NCI-H446 treated with DMSO at 0.1 percent for 48 hours (cell line): Measurements from ENCODE around the gene ATG10.

Experiments
- DNase-seq: peaks from one replicate; lab custom pipeline; 2025; lab: John Stamatoyannopoulos, UW

ATG10 gene

GRCh38 chr5:82164977-82165713 lies 193.3 kb downstream of the ATG10 start:
- peak; percentile 77 for DNase-seq

- peak; percentile 96 for DNase-seq
These were observed 194.1 kb downstream of the ATG10 start for GRCh38 chr5:82165740-82166530.

DNA sequence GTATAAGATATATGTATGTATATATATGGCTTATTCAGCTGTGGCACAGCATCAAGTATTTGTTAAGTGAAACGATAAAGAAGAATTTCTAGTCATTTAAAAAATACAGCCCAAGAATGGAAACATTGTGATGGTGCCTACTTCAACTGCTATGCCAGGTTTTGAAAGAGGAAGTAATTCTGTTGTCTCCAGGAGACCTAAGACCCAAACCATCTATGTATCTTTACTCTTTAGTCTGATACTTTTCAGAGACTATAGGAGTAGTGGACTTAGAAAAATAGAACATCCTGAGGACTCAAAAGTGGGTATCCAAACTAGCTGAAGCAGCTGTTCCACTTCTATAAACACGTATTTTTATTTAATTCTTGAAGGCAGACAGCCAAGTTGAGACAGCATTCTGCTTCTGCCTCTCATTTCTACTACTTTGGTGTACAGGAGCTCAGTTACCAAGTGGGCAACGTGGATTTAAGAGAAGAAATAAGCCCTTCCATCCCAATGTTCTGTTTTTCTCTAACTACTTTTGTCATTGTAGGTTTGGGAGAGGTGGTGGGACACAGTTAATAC lies 195.6 kb downstream of the ATG10 start:
- DNase-seq: peak; percentile 20

- no peak for DNase-seq
These were observed 196.5 kb downstream of the ATG10 start for GRCh38 chr5:82168294-82168693.

GRCh38 chr5:82169892-82170291 lies 198.1 kb downstream of the ATG10 start:
- DNase-seq: no peak

DNA sequence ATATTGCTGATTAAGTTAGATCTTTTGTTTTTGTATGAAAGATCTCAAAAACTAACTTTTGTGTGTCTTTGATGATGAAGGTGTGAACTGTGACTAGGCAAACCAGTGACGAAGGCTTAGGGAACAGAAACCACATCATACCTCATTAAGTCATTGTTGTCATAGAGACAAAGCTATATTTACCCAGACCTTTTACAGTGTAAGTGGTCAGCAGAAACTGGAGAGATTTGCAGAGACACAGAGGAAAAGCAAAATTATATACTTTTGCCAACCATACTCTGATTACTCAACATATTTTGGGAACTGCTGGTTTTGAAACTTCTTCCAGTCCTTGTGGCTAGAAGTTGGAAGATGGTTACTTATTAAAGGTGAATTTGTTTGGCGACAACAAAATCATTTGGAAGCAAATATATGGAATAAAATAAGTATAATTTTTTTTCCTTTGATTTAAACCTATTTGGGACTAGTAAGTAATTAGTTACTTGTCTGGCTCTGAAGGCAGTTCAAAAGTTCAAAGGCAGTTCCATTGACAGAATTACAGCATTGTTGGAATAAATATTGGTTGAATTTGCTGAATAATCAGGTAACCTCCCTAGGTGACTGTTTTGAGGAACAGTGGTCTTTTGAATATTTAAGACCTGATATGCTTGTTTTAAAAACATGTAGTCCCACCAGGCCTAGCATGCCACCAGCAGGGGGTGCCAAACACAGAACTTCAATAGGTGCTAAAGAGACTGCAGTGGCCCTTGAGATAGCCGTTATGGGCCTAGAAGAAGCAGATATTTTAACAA lies 202.5 kb downstream of the ATG10 start:
- DNase-seq: no peak

- DNase-seq: no peak
These were observed 203.0 kb downstream of the ATG10 start for GRCh38 chr5:82174919-82175219.

DNA sequence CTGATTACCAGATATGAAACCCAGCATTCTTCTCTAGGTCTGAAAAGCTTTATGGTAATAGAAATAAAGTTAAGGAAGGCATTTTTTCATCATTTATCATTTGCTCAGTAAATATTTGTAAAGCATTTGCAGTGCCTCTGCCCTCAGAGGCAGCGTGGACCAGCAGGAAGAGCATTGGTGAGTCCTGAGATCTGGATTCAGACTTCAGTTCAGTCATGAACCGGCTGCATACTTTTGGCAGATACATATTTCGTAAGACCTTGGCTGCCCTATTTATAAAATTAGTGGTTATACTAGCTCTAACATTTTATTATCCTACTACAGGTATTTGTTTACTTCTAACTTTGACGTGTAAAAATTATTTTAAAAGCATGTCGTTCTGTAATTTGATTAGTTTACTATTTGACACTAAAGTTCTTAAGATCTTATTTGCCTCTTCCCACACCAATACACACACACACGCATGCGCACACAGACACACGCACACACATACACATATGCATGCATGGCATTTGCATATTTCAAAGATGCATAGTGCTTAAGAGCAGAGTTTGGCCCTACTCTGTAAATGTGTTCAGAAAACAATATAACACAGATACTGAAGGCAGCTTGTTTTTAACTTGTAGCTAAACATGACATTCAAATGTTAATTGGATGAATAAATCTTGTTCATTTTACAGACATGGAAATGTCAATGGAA lies 204.4 kb downstream of the ATG10 start:
- no peak for DNase-seq

GRCh38 chr5:82178378-82178777 lies 206.6 kb downstream of the ATG10 start:
- no peak for DNase-seq

DNA sequence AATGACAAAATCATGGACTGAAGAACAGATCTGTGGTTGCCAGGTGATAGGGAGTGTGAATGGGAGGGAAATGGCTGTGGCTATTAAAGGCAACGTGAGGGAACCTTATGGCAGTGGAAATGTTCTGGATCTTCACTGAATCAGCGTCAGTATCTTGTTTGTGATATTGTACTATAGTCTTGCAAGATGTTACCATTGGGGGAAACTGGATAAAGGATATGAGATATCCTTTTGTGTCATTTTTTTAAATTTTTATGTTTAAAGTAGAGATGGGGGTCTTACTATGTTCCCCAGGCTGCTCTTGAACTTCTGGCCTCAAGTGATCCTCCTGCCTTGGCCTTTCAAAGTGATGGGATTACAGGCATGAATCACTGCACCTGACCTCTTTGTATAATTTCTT lies 210.8 kb downstream of the ATG10 start:
- DNase-seq: no peak

GRCh38 chr5:82183828-82184227 lies 212.0 kb downstream of the ATG10 start:
- no peak for DNase-seq

GRCh38 chr5:82185851-82186250 lies 214.0 kb downstream of the ATG10 start:
- DNase-seq: no peak

GRCh38 chr5:82197550-82197949 lies 225.7 kb downstream of the ATG10 start:
- no peak for DNase-seq

DNA sequence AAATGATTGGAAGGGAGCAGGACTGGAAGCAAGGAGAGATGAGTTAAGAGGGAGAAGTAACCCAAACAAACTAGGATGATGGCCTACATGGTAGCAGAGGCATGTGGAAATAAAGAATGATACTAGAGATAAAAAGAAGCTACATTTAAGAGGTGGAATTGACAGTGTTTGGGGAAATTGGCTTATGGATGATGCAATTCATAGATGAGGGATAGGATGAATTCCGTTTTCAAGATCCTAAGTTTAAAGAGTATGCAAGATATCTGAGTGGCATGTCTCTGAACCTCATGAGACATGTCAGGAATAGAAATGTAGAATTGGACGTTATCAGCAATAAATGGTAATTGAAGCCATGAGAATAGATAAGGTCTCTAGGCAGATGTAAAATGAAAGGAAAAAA lies 232.7 kb downstream of the ATG10 start:
- no peak for DNase-seq

DNA sequence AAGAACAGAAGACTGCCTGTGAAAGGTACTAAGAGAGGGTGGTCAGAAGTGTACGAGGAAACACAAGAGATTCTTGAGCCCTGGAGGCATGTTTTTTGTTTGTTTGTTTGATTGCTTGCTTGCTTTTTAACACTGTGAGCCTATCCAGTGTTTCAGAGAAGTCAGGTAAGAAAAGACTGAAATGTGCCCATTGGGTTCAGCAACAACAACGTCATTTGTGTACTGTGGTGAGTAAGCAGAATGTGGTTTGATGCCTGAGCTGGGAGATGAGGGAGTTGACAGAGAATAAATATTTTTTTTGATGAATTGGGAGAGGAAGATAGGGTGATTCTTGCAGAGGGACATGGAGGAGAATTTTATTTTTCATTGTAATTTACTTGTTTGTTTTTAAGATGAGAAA lies 233.2 kb downstream of the ATG10 start:
- no peak for DNase-seq

DNA sequence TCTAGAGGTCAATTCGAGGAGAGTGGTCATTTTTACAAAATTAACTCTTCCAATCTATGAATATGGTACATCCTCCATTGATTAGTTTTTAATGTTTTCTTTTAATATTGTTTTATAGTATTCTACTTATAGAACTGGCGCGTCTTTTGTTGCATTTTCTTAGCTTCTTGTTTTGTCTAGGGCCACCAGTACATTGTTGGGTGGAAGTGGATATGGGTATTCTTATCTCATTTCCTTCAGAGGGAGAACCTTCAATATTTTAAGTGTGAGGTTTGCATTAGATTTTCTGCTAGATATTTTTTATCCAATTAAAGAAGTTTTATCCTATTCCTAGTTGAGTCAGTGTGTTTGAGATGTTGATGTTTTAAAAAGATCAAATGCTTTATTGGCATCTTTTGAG lies 236.5 kb downstream of the ATG10 start:
- no peak for DNase-seq

DNA sequence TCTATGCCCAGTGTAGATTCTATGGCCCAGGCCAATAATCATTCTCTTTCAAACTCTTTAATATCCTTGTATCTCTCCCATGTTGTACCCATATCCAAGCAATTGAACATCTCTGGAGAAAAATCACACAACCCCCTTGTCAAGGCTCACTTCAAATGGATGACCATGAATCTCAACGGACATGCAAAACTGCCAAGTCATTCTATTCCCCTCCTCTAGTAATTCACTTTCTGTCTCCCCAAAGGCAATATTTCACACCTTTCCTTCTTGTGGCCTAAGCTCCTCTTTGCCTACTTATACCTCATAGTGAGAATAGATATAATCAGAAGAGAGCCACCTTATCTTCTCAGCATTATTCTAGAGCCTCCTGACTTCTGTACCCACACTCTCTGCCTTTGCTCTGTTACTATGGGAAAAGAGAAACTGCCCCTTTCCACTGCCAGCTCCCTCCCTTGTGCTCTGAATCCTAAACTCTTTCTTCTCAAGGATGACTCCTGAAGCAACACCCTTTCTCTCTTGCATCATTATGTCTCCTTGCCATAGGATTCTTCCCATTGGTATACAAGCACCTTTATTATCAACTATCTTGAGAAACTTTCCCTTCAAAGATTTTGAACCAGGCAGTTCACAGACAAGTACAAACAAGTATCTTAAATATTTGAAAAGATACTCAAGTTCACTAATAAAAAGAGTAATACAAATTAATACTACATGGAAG lies 240.2 kb downstream of the ATG10 start:
- no peak for DNase-seq

GRCh38 chr5:82217917-82218316 lies 246.1 kb downstream of the ATG10 start:
- no peak for DNase-seq

- no peak for DNase-seq
These were observed 246.7 kb downstream of the ATG10 start for GRCh38 chr5:82218374-82219156.

DNA sequence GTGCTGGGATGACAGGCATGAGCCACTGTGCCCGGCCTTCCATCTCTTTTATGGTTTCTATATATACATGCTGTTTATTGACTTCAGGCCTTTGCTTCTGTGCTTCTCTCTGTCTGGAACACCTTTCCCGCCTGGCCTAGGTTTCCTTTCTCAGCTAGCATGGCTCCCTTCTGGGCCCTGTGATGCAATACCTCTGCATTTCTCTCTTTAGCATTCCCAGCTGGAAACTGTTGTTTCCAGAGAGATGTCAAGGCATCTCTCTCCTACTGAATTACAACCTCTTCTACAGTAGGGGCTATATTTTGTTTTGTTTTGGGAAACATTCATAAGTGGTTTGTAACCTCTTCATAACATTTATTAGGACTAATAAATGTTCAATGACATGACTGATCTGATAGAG lies 249.2 kb downstream of the ATG10 start:
- DNase-seq: no peak
